Gastrocnemius medialis (tissue), 4 donors: ENCODE measurements around the gene NFIC.
A peak's percentile ranks its signal among the peaks of the same experiment; 100 is the strongest.

Experiments used
- CTCF ChIP-seq, 5 experiments: fragments of 450-650 bp in 3 of 5; fragments of 200-600 bp in 2 of 5; sonication (generic) in 2 of 5; IDR thresholded peaks in 4 of 5; conservative IDR thresholded peaks in 1 of 5; 1 replicate in 4 of 5; 2 replicates in 1 of 5; pipeline ENCODE4 v1.5.1; 2016 to 2019; ENCODE audit warnings: antibody characterized with exemption in 5 of 5, mild to moderate bottlenecking in 3 of 5, moderate library complexity in 3 of 5
- POLR2A ChIP-seq, 2 donors: fragments of 450-650 bp; IDR thresholded peaks; one replicate each; pipeline ENCODE4 v1.6.1; 2017; ENCODE audit warnings: antibody characterized with exemption in 2 of 2, mild to moderate bottlenecking in 2 of 2, moderate library complexity in 2 of 2

- TF ChIP-seq POLR2A (IDR thresholded peaks at IDR 0.05) (no peak), CTCF (IDR thresholded peaks at IDR 0.05 in 4 of 5, conservative IDR thresholded peaks at IDR 0.05 in 1 of 5) (peak; percentile 50 to 80 (median 75))
These were observed 42.0 kb upstream of the NFIC start for GRCh38 chr19:3324405-3324856.
